Keratinocyte (primary cell): ENCODE results near the gene CD248. TPM values are rescaled to one million over a fixed set of nuclear protein-coding genes. Genes with fewer than 3 reads are reported as not detected.

Experiments
- DNase-seq: peaks from one replicate; pipeline ENCODE4 v3.0.0-alpha.2; 2011; ENCODE audit warnings: low read depth, missing footprints, low spot score
- FAIRE-seq: peaks from 2 replicates; lab custom pipeline; 2011; peaks lifted over from hg19 to GRCh38; lab: Jason Lieb, UNC
- H2AFZ ChIP-seq: 2 replicates; pipeline ENCODE4 v1.6.0; 2012; ENCODE audit warnings: low read length, control low read depth, inconsistent platforms; ENCODE audit not compliant: control insufficient read depth
- H3K27ac ChIP-seq: 2 replicates; pipeline ENCODE4 v1.5.1; 2011; ENCODE audit warnings: low read length; ENCODE audit not compliant: control insufficient read depth, insufficient read depth
- H3K27me3 ChIP-seq: 3 replicates; pipeline ENCODE4 v1.6.0; 2011; ENCODE audit warnings: low read length; ENCODE audit not compliant: control insufficient read depth, insufficient read depth; ENCODE audit errors: extremely low read depth
- H3K36me3 ChIP-seq, 2 experiments: 2 replicates in 1 of 2; 3 replicates in 1 of 2; pipeline ENCODE4 v1.5.1; 2011; ENCODE audit warnings: low read length in 2 of 2, mild to moderate bottlenecking in 1 of 2; ENCODE audit not compliant: control insufficient read depth in 2 of 2, insufficient read depth in 2 of 2; ENCODE audit errors: extremely low read depth in 1 of 2
- H3K4me1 ChIP-seq: 3 replicates; pipeline ENCODE4 v1.5.1; 2011; ENCODE audit warnings: low read length; ENCODE audit not compliant: control insufficient read depth, insufficient read depth; ENCODE audit errors: extremely low read depth
- H3K4me2 ChIP-seq: 3 replicates; pipeline ENCODE4 v1.6.0; 2011; ENCODE audit warnings: low read depth, low read length; ENCODE audit not compliant: control insufficient read depth, insufficient read depth; ENCODE audit errors: extremely low read depth
- H3K4me3 ChIP-seq, 3 experiments: fragments of 200-600 bp in 1 of 3; sonication (generic) in 1 of 3; 2 replicates in 2 of 3; 3 replicates in 1 of 3; pipeline ENCODE4 v1.5.1; 2011 to 2016; ENCODE audit warnings: low read length in 3 of 3, mild to moderate bottlenecking in 3 of 3, control low read depth in 2 of 3, inconsistent platforms in 1 of 3, low read depth in 1 of 3, mixed read lengths in 1 of 3, mixed run types in 1 of 3, moderate library complexity in 1 of 3; ENCODE audit not compliant: control insufficient read depth in 2 of 3, insufficient read depth in 2 of 3; ENCODE audit errors: extremely low read depth in 1 of 3
- H3K79me2 ChIP-seq: 2 replicates; pipeline ENCODE4 v1.6.0; 2012; ENCODE audit warnings: low read length; ENCODE audit not compliant: control insufficient read depth, insufficient read depth
- H3K9ac ChIP-seq: 3 replicates; pipeline ENCODE4 v1.6.0; 2011; ENCODE audit warnings: low read length; ENCODE audit not compliant: control insufficient read depth, insufficient read depth; ENCODE audit errors: extremely low read depth
- H3K9me1 ChIP-seq: 3 replicates; pipeline ENCODE4 v1.6.0; 2011; ENCODE audit warnings: low read length; ENCODE audit not compliant: control insufficient read depth, insufficient read depth; ENCODE audit errors: extremely low read depth
- H3K9me3 ChIP-seq: 2 replicates; pipeline ENCODE4 v1.5.1; 2012; ENCODE audit warnings: low read depth, low read length; ENCODE audit not compliant: control insufficient read depth
- H4K20me1 ChIP-seq: 3 replicates; pipeline ENCODE4 v1.6.0; 2011; ENCODE audit warnings: low read length; ENCODE audit not compliant: control insufficient read depth, insufficient read depth; ENCODE audit errors: extremely low read depth
- CTCF ChIP-seq, 3 experiments: IDR thresholded peaks in 1 of 3; conservative IDR thresholded peaks in 1 of 3; optimal IDR thresholded peaks in 1 of 3; 2 replicates in 2 of 3; 3 replicates in 1 of 3; pipeline versions ENCODE3 to v1.5.1; 2011; ENCODE audit warnings: low read length in 3 of 3, mild to moderate bottlenecking in 3 of 3, moderate library complexity in 2 of 3, control low read depth in 1 of 3, inconsistent platforms in 1 of 3; ENCODE audit not compliant: insufficient read depth in 2 of 3; ENCODE audit errors: extremely low read depth in 1 of 3
- EZH2 ChIP-seq: IDR thresholded peaks from one replicate; pipeline ENCODE4 v1.6.1; 2012; ENCODE audit warnings: inconsistent platforms, mild to moderate bottlenecking, low read length, moderate library complexity
- dilution Hi-C: fragments of 300-500 bp; cut with MboI; formaldehyde crosslinking; loops from one replicate; pipeline ENCODE4 v1.7.0; 2020; ENCODE audit warnings: low sequenced_read_pairs; ENCODE audit not compliant: extremely low pct_ligation_motif_present
- polyA plus RNA-seq, 5 experiments: library from polyadenylated mRNA; depleted of rRNA in 3 of 5; stranded (reverse) in 3 of 5; stranded (forward) in 1 of 5; unstranded in 1 of 5; fragments of >200 nt; gene quantifications; 1 replicate in 1 of 5; 2 replicates in 3 of 5; 3 replicates in 1 of 5; pipeline versions ENCODE4 v1.2.1 to v1.2.3, GENCODE V29; 2011 to 2012; ENCODE audit warnings: missing spikeins in 2 of 5, low read depth in 1 of 5, low replicate concordance in 1 of 5

The CD248 gene
- polyA plus RNA-seq, 1 donor (not counting 4 experiments of a cell fraction or from before 2014, with no cell fraction given): 0.12 TPM

DNA sequence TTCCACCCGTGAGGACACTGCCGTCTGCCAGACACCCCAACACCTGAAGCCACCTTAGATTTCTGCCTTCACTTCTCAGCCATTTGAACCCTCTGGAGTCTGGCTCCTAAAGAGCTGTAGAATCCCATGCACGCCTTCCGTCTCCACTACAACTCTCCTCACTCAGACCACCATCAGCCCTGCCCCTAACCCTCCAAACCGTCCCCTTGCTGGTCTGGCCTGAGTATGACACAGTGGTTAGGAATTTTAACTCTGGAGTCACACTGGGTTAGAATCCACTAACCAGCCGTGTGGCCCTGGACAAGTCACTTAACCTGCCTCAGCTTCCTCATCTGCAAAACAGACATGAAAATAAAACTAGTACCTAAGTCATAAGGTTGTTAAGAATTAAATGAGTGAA is 35.8 kb downstream of the CD248 start:
- Histone ChIP-seq H4K20me1 (peaks cover 10% of the 10 kb centered on the region), H3K4me2 (no peak overlapping the region), H2AFZ (no peak overlapping the region), H3K79me2 (peaks cover 6% of the 10 kb centered on the region), H3K4me1 (no peaks in the 10 kb centered on the region), H3K27ac (no peak overlapping the region), H3K9me3 (no peaks in the 10 kb centered on the region), H3K4me3 (no peak overlapping the region), H3K9me1 (no peaks in the 10 kb centered on the region), H3K9ac (no peak overlapping the region), H3K27me3 (no peaks in the 10 kb centered on the region), H3K36me3 (peaks cover 4 to 14% of the 10 kb centered on the region in 2 experiments)
- FAIRE-seq: no peak
- TF ChIP-seq CTCF (optimal IDR thresholded peaks at IDR 0.05 in 1 of 3, IDR thresholded peaks at IDR 0.05 in 1 of 3, conservative IDR thresholded peaks at IDR 0.05 in 1 of 3; ENCODE audit: extremely low read depth in 1 of 3, insufficient read depth in 2 of 3, low read length in 3 of 3) (no peak), EZH2 (no peak)
- no peak for DNase-seq
- dilution Hi-C loops: no loop called here

GRCh38 chr11:66280428-66280827 is 36.4 kb downstream of the CD248 start:
- H3K9me3 ChIP-seq: no peaks in the 10 kb centered on the region
- H2AFZ ChIP-seq: no peak overlapping the region
- peaks cover 10% of the 10 kb centered on the region for H4K20me1 ChIP-seq
- no peaks in the 10 kb centered on the region for H3K9me1 ChIP-seq
- dilution Hi-C loops: no loop called here
- H3K79me2 ChIP-seq: peaks cover 2% of the 10 kb centered on the region
- H3K27me3 ChIP-seq: no peaks in the 10 kb centered on the region
- no peak overlapping the region for H3K4me3 ChIP-seq
- H3K4me2 ChIP-seq: no peak overlapping the region
- no peak overlapping the region for H3K27ac ChIP-seq
- no peaks in the 10 kb centered on the region for H3K4me1 ChIP-seq
- FAIRE-seq (no peak), DNase-seq (no peak)
- peaks cover 4 to 14% of the 10 kb centered on the region in 2 experiments for H3K36me3 ChIP-seq
- no peak overlapping the region for H3K9ac ChIP-seq
- TF ChIP-seq EZH2: no peak
- no peak for TF ChIP-seq CTCF (optimal IDR thresholded peaks at IDR 0.05 in 1 of 3, IDR thresholded peaks at IDR 0.05 in 1 of 3, conservative IDR thresholded peaks at IDR 0.05 in 1 of 3; ENCODE audit: extremely low read depth in 1 of 3, insufficient read depth in 2 of 3, low read length in 3 of 3)
